GM23338 (cell line): ENCODE measurements around the gene ADGRB3. TPM values are rescaled to one million over a fixed set of nuclear protein-coding genes. Genes with fewer than 3 reads are reported as not detected.

ENCODE experiments used
- ATAC-seq: fragments of 200-7000 bp; cut with Tn5 transposase; 3 replicates; pipeline ENCODE4 v1.9.1; 2020
- DNase-seq: peaks from one replicate; pipeline ENCODE4 v3.0.0-alpha.2; 2015; ENCODE audit warnings: low spot score
- H2AFZ ChIP-seq: fragments of 200-600 bp; sonication (generic); 2 replicates; pipeline ENCODE4 v1.8.0; 2016; ENCODE audit warnings: antibody characterized with exemption, mild to moderate bottlenecking, moderate library complexity
- H3F3A ChIP-seq: fragments of 200-600 bp; sonication (generic); replicated peaks from 2 replicates; pipeline ENCODE4 v1.8.0; 2017; ENCODE audit warnings: antibody characterized with exemption, mixed run types, low read depth
- H3K27ac ChIP-seq: fragments of 200-600 bp; sonication (generic); 2 replicates; pipeline ENCODE4 v1.6.1; 2016; ENCODE audit warnings: low read depth
- H3K27me3 ChIP-seq: fragments of 200-600 bp; sonication (generic); 2 replicates; pipeline ENCODE4 v1.8.0; 2016; ENCODE audit warnings: mild to moderate bottlenecking, mixed run types, moderate library complexity; ENCODE audit not compliant: insufficient read depth
- H3K36me3 ChIP-seq: fragments of 200-600 bp; sonication (generic); 2 replicates; pipeline ENCODE4 v1.8.0; 2016; ENCODE audit warnings: mild to moderate bottlenecking; ENCODE audit not compliant: insufficient read depth
- H3K4me1 ChIP-seq: fragments of 200-600 bp; sonication (generic); 2 replicates; pipeline ENCODE4 v1.8.0; 2016; ENCODE audit warnings: mild to moderate bottlenecking, moderate library complexity; ENCODE audit not compliant: insufficient read depth
- H3K4me2 ChIP-seq: fragments of 200-600 bp; sonication (generic); 2 replicates; pipeline ENCODE4 v1.7.1; 2017; ENCODE audit warnings: mixed run types
- H3K4me3 ChIP-seq: fragments of 200-600 bp; sonication (generic); 2 replicates; pipeline ENCODE4 v1.6.1; 2016; ENCODE audit warnings: mixed run types
- H3K79me2 ChIP-seq: fragments of 200-600 bp; sonication (generic); replicated peaks from 2 replicates; pipeline ENCODE4 v1.8.0; 2017; ENCODE audit warnings: mild to moderate bottlenecking; ENCODE audit not compliant: insufficient read depth
- H3K9me2 ChIP-seq: fragments of 200-600 bp; sonication (generic); 2 replicates; pipeline ENCODE4 v1.8.0; 2017; ENCODE audit not compliant: insufficient read depth
- H4K20me1 ChIP-seq: fragments of 200-600 bp; sonication (generic); replicated peaks from 2 replicates; pipeline ENCODE4 v1.8.0; 2017; ENCODE audit warnings: mild to moderate bottlenecking; ENCODE audit not compliant: insufficient read depth
- H3K27ac Mint-ChIP-seq: 2 replicates; pipeline ENCODE4 v1.8.0; 2020; ENCODE audit warnings: inconsistent platforms, mild to moderate bottlenecking, moderate library complexity, mixed read lengths
- H3K27me3 Mint-ChIP-seq: 3 replicates; pipeline ENCODE4 v1.8.0; 2022; ENCODE audit warnings: low read depth, mild to moderate bottlenecking, moderate library complexity, mixed read lengths, inconsistent platforms; ENCODE audit not compliant: insufficient read depth, poor library complexity
- H3K36me3 Mint-ChIP-seq: 3 replicates; pipeline ENCODE4 v1.8.0; 2021; ENCODE audit warnings: low read depth, mild to moderate bottlenecking, inconsistent platforms, moderate library complexity, mixed read lengths
- H3K4me1 Mint-ChIP-seq: 3 replicates; pipeline ENCODE4 v1.8.0; 2020; ENCODE audit warnings: mild to moderate bottlenecking, inconsistent platforms, mixed read lengths
- H3K4me3 Mint-ChIP-seq: 3 replicates; pipeline ENCODE4 v1.8.0; 2021; ENCODE audit warnings: moderate library complexity, mild to moderate bottlenecking, inconsistent platforms, mixed read lengths
- H3K9me3 Mint-ChIP-seq: 3 replicates; pipeline ENCODE4 v1.8.0; 2020; ENCODE audit warnings: moderate library complexity, mild to moderate bottlenecking, inconsistent platforms, mixed read lengths
- CREB1 ChIP-seq: fragments of 250-450 bp; sonication (Bioruptor Pico); IDR thresholded peaks from 2 replicates; pipeline ENCODE4 v1.5.0; 2020; ENCODE audit warnings: low read depth, mild to moderate bottlenecking, moderate library complexity
- ETS1 ChIP-seq: IDR thresholded peaks from 2 replicates; pipeline ENCODE4 v1.6.1; 2016; ENCODE audit warnings: antibody characterized with exemption
- EZH2 ChIP-seq: fragments of 200-600 bp; sonication (generic); IDR thresholded peaks from one replicate; pipeline ENCODE4 v1.8.0; 2017; ENCODE audit warnings: antibody characterized with exemption, mild to moderate bottlenecking, low read depth; ENCODE audit not compliant: unreplicated experiment
- EZH2phosphoT487 ChIP-seq: fragments of 200-600 bp; sonication (generic); IDR thresholded peaks from one replicate; pipeline ENCODE4 v1.8.1; 2018; ENCODE audit warnings: antibody characterized with exemption; ENCODE audit not compliant: unreplicated experiment
- JUNB ChIP-seq: IDR thresholded peaks from one replicate; pipeline ENCODE4 v1.6.1; 2016; ENCODE audit warnings: antibody characterized with exemption; ENCODE audit not compliant: unreplicated experiment
- NANOG ChIP-seq: IDR thresholded peaks from 2 replicates; pipeline ENCODE4 v1.6.1; 2016; ENCODE audit warnings: antibody characterized with exemption, borderline replicate concordance
- POLR2AphosphoS5 ChIP-seq: IDR thresholded peaks from 2 replicates; pipeline ENCODE4 v1.6.1; 2016; ENCODE audit warnings: antibody characterized with exemption, low read depth
- REST ChIP-seq: IDR thresholded peaks from one replicate; pipeline ENCODE4 v1.6.1; 2018; ENCODE audit warnings: antibody characterized with exemption; ENCODE audit not compliant: unreplicated experiment
- ZNF114 ChIP-seq: fragments of 250-450 bp; sonication (Bioruptor Pico); IDR thresholded peaks from 2 replicates; pipeline ENCODE4 v1.5.0; 2020; ENCODE audit warnings: mild to moderate bottlenecking, moderate library complexity
- ZNF331 ChIP-seq: fragments of 250-450 bp; sonication (Bioruptor Pico); IDR thresholded peaks from 2 replicates; pipeline ENCODE4 v1.5.0; 2020; ENCODE audit warnings: low read depth, mild to moderate bottlenecking, moderate library complexity
- ZNF462 ChIP-seq: fragments of 250-450 bp; sonication (Bioruptor Pico); IDR thresholded peaks from 2 replicates; pipeline ENCODE4 v1.5.0; 2020; ENCODE audit warnings: mild to moderate bottlenecking, moderate library complexity
- polyA plus RNA-seq: library from polyadenylated mRNA; unstranded; fragments of >200 nt; fragmentation: Nextera tagmentation; extraction: Ambion mirVana; gene quantifications from 2 replicates; pipeline ENCODE4 v1.2.1, GENCODE V29; 2016
- total RNA-seq: library from RNA; depleted of rRNA; stranded (reverse); fragments of >200 nt; shearing (Covaris generic); gene quantifications from 2 replicates; pipeline ENCODE4 v1.2.3, GENCODE V29; 2014

The ADGRB3 gene
- total and polyA plus RNA-seq, 2 experiments from 2014 or later, result 0.92 to 4.0 TPM

- TF ChIP-seq ETS1 (no peak), CREB1 (CRISPR knock-in tag) (no peak), EZH2 (no peak), JUNB (no peak), ZNF462 (CRISPR knock-in tag) (no peak)
These were observed 628.2 kb downstream of the ADGRB3 start (continued) for GRCh38 chr6:69263297-69263696.

- Mint-ChIP-seq H3K27ac (no peak overlapping the region), H3K4me1 (peaks cover 11% of the 10 kb centered on the region; the same call in 2 of the 3 replicates), H3K36me3 (no peaks in the 10 kb centered on the region), H3K9me3 (peaks cover 3% of the 10 kb centered on the region; the same call in 2 of the 3 replicates), H3K27me3 (no peaks in the 10 kb centered on the region), H3K4me3 (no peak overlapping the region)
- Histone ChIP-seq H3K4me3 (no peak overlapping the region), H2AFZ (no peak overlapping the region), H3K36me3 (no peaks in the 10 kb centered on the region), H3F3A (no peaks in the 10 kb centered on the region), H3K4me1 (no peaks in the 10 kb centered on the region), H4K20me1 (no peaks in the 10 kb centered on the region), H3K27me3 (no peaks in the 10 kb centered on the region), H3K9me2 (no peaks in the 10 kb centered on the region), H3K27ac (no peak overlapping the region), H3K79me2 (no peaks in the 10 kb centered on the region), H3K4me2 (no peak overlapping the region)
- ATAC-seq (no peak), DNase-seq (no peak)
- TF ChIP-seq REST (no peak), NANOG (no peak), EZH2phosphoT487 (no peak), POLR2AphosphoS5 (no peak), ETS1 (no peak), ZNF114 (CRISPR knock-in tag) (no peak), ZNF331 (CRISPR knock-in tag) (no peak)
These were observed 630.0 kb downstream of the ADGRB3 start for GRCh38 chr6:69265090-69265489.
